DMS53 treated with DMSO at 0.1 percent for 48 hours (cell line): ENCODE results near the gene ITPKB.
"Not testable (repeated sequence)": the region's sequence is repeated elsewhere in the genome, so short reads cannot be mapped to it uniquely, and the experiment has no call there.

Experiments used
- DNase-seq: peaks from one replicate; lab custom pipeline; 2025; ENCODE audit not compliant: unreplicated experiment; lab: John Stamatoyannopoulos, UW

ITPKB gene

GRCh38 chr1:226639631-226640061, 99.4 kb downstream of the ITPKB start:
- DNase-seq, result no peak

GRCh38 chr1:226639206-226639605, 99.9 kb downstream of the ITPKB start:
- not testable (repeated sequence) for DNase-seq

- DNase-seq, result no peak
Measured at GRCh38 chr1:226638608-226639007, 100.5 kb downstream of the ITPKB start.

- no peak for DNase-seq
Measured at GRCh38 chr1:226638001-226638601, 101.0 kb downstream of the ITPKB start.

- no peak for DNase-seq
Measured at GRCh38 chr1:226637147-226637935, 101.7 kb downstream of the ITPKB start.

GRCh38 chr1:226636847-226637096, 102.3 kb downstream of the ITPKB start:
- no peak for DNase-seq

GRCh38 chr1:226635456-226635941, 103.6 kb downstream of the ITPKB start:
- DNase-seq, result no peak

GRCh38 chr1:226634611-226635246, 104.4 kb downstream of the ITPKB start:
- no peak for DNase-seq

GRCh38 chr1:226634166-226634588, 104.9 kb downstream of the ITPKB start:
- DNase-seq, result peak; percentile 49

GRCh38 chr1:226633541-226634165, 105.4 kb downstream of the ITPKB start:
- no peak for DNase-seq

- no peak for DNase-seq
Measured at GRCh38 chr1:226632922-226633351, 106.1 kb downstream of the ITPKB start.

GRCh38 chr1:226632169-226632879, 106.8 kb downstream of the ITPKB start:
- no peak for DNase-seq

GRCh38 chr1:226631229-226632000, 107.7 kb downstream of the ITPKB start:
- no peak for DNase-seq

- DNase-seq, result no peak
Measured at GRCh38 chr1:226630592-226630991, 108.5 kb downstream of the ITPKB start.

- no peak for DNase-seq
Measured at GRCh38 chr1:226629896-226630550, 109.1 kb downstream of the ITPKB start.

- DNase-seq, result no peak
Measured at GRCh38 chr1:226629210-226629895, 109.7 kb downstream of the ITPKB start.

- DNase-seq, result no peak
Measured at GRCh38 chr1:226628612-226629155, 110.4 kb downstream of the ITPKB start.

- DNase-seq, result no peak
Measured at GRCh38 chr1:226627924-226628611, 111.0 kb downstream of the ITPKB start.
